Right atrium auricular region (tissue), 2 donors: ENCODE measurements around the gene EPSTI1. TPM values are rescaled to one million over a fixed set of nuclear protein-coding genes. Genes with fewer than 3 reads are reported as not detected.

Experiments
- DNase-seq: peaks from one replicate; pipeline ENCODE4 v3.0.0-alpha.2; 2019; ENCODE audit warnings: low spot score
- H3K27ac ChIP-seq, 2 donors: fragments of 200-600 bp; sonication (generic); 1 replicate in 1 of 2; 2 replicates in 1 of 2; pipeline ENCODE4 v1.5.1; 2016 to 2019
- H3K27me3 ChIP-seq, 2 donors: fragments of 200-600 bp; sonication (generic); one replicate each; pipeline versions ENCODE4 v1.5.1 to v1.6.0; 2017 to 2019
- H3K36me3 ChIP-seq: fragments of 200-600 bp; sonication (generic); one replicate; pipeline ENCODE4 v1.5.1; 2016
- H3K4me1 ChIP-seq, 2 donors: fragments of 200-600 bp; sonication (generic); one replicate each; pipeline versions ENCODE4 v1.5.1 to v1.6.0; 2017 to 2019
- H3K4me3 ChIP-seq, 2 donors: fragments of 200-600 bp; sonication (generic); 1 replicate in 1 of 2; 2 replicates in 1 of 2; pipeline ENCODE4 v1.5.1; 2017 to 2019; ENCODE audit warnings: mild to moderate bottlenecking in 1 of 2, moderate library complexity in 1 of 2
- H3K9me3 ChIP-seq, 2 donors: fragments of 200-600 bp; sonication (generic); one replicate each; pipeline ENCODE4 v1.5.1; 2019
- total RNA-seq, 2 donors: library from RNA; depleted of rRNA; stranded (reverse); fragments of >200 nt; gene quantifications; one replicate each; pipeline ENCODE4 v1.1.0, GENCODE V29; 2016
- TF ChIP-seq, protein P1 (sequence below), 2 donors: fragments of 200-600 bp; sonication (generic); IDR thresholded peaks; one replicate each; pipeline ENCODE4 v1.5.1; 2019; ENCODE audit warnings: antibody characterized with exemption in 2 of 2

The EPSTI1 gene
- total RNA-seq, 2 donors from 2014 or later, result 3.1 to 3.9 TPM

DNA sequence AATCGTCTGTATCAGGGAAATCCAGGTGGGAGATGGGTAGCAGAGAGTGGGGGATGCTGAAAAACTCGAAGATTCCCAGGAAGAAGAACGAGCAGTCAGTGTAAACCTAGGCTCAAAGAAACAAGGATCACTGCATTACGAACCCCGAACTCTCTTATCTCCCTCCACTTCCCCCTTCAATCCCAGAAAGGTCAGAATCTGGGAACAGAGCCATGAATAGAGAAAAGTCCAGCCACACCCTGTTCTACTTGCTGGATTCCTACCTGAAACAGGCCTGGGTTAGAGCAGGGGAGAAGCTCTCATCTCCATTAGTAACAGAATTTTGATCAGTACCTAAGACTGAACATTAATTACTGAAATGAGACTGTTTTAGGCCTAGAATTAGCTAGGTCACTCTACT lies 24.4 kb downstream of the EPSTI1 start:
- Histone ChIP-seq H3K4me3 (no peak overlapping the region), H3K27ac (no peak overlapping the region), H3K9me3 (no peaks in the 10 kb centered on the region), H3K27me3 (no peaks in the 10 kb centered on the region), H3K36me3 (no peaks in the 10 kb centered on the region), H3K4me1 (peaks cover 0 to 23% of the 10 kb centered on the region in 2 donors)
- TF ChIP-seq, protein P1, sequence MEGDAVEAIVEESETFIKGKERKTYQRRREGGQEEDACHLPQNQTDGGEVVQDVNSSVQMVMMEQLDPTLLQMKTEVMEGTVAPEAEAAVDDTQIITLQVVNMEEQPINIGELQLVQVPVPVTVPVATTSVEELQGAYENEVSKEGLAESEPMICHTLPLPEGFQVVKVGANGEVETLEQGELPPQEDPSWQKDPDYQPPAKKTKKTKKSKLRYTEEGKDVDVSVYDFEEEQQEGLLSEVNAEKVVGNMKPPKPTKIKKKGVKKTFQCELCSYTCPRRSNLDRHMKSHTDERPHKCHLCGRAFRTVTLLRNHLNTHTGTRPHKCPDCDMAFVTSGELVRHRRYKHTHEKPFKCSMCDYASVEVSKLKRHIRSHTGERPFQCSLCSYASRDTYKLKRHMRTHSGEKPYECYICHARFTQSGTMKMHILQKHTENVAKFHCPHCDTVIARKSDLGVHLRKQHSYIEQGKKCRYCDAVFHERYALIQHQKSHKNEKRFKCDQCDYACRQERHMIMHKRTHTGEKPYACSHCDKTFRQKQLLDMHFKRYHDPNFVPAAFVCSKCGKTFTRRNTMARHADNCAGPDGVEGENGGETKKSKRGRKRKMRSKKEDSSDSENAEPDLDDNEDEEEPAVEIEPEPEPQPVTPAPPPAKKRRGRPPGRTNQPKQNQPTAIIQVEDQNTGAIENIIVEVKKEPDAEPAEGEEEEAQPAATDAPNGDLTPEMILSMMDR (IDR thresholded peaks at IDR 0.05), result no peak
- no peak for DNase-seq

DNA sequence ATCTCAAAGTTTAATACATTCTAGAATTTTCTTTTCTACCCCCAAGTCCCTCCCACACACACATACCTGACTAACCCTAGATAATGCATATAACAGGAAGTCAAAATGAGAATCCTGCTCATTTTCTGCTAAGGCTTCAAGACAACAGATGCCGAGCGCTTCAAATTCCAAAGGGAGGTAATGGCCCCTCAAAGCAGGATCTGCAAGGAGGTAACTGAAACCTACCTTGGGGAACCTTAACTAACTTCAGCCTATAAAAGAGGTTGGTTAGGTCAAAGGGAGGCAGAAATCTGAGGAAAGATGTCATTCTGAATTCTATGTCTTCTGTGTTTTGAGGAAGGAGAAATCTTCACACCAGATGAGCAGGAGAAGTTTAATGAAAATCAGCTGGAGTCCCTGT lies 26.8 kb downstream of the EPSTI1 start:
- H3K9me3 ChIP-seq, result no peaks in the 10 kb centered on the region
- no peak overlapping the region for H3K27ac ChIP-seq
- H3K4me3 ChIP-seq, result no peak overlapping the region
- H3K27me3 ChIP-seq, result no peaks in the 10 kb centered on the region
- peaks cover 0 to 19% of the 10 kb centered on the region in 2 donors for H3K4me1 ChIP-seq
- no peak for DNase-seq
- TF ChIP-seq, protein P1 (IDR thresholded peaks at IDR 0.05), result no peak
- no peaks in the 10 kb centered on the region for H3K36me3 ChIP-seq

GRCh38 chr13:42964761-42965161 lies 27.3 kb downstream of the EPSTI1 start:
- TF ChIP-seq, protein P1 (IDR thresholded peaks at IDR 0.05), result no peak

GRCh38 chr13:42959615-42960014 lies 32.4 kb downstream of the EPSTI1 start:
- TF ChIP-seq, protein P1 (IDR thresholded peaks at IDR 0.05), result no peak
- Histone ChIP-seq H3K4me3 (no peak overlapping the region), H3K9me3 (no peaks in the 10 kb centered on the region), H3K27me3 (no peaks in the 10 kb centered on the region), H3K4me1 (no peaks in the 10 kb centered on the region), H3K36me3 (no peaks in the 10 kb centered on the region), H3K27ac (no peak overlapping the region)
- DNase-seq, result no peak

More at GRCh38 chr13:42964761-42965161, 27.3 kb downstream of the EPSTI1 start:
- H3K27me3 ChIP-seq, result no peaks in the 10 kb centered on the region
- DNase-seq, result no peak
- no peak overlapping the region for H3K4me3 ChIP-seq
- peaks cover 0 to 13% of the 10 kb centered on the region in 2 donors for H3K4me1 ChIP-seq
- H3K9me3 ChIP-seq, result no peaks in the 10 kb centered on the region
- H3K27ac ChIP-seq, result no peak overlapping the region
- H3K36me3 ChIP-seq, result no peaks in the 10 kb centered on the region

- H3K36me3 ChIP-seq, result peaks cover 7% of the 10 kb centered on the region
- DNase-seq, result no peak
- no peaks in the 10 kb centered on the region for H3K4me1 ChIP-seq
- H3K27ac ChIP-seq, result no peak overlapping the region
- H3K27me3 ChIP-seq, result no peaks in the 10 kb centered on the region
- TF ChIP-seq, protein P1 (IDR thresholded peaks at IDR 0.05), result no peak
- no peak overlapping the region for H3K4me3 ChIP-seq
- no peaks in the 10 kb centered on the region for H3K9me3 ChIP-seq
Measured at GRCh38 chr13:42957881-42958280, 34.2 kb downstream of the EPSTI1 start.

DNA sequence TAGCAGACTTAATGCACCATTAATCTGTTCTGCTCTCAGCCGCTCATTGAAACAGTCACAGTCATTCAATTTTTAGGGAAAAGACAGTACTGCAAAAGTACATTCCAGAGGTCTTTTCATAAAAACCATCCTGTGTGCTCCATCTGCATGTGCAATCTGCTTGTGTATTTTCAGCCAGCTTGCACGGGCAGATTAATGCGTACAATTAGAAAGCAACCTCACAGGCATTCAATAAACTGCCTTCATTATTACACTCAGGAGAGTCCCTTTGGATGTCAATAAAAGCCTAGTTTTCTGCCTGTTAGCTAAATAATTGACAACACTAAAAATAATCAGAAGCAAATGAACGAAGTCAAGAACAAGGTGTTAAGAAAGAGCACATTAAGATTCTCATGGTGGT lies 41.9 kb downstream of the EPSTI1 start:
- no peak for DNase-seq
- TF ChIP-seq, protein P1 (IDR thresholded peaks at IDR 0.05), result no peak
- H3K36me3 ChIP-seq, result peaks cover 11% of the 10 kb centered on the region
- H3K4me3 ChIP-seq, result no peak overlapping the region
- H3K27me3 ChIP-seq, result no peaks in the 10 kb centered on the region
- no peaks in the 10 kb centered on the region for H3K9me3 ChIP-seq
- H3K4me1 ChIP-seq, result no peaks in the 10 kb centered on the region
- H3K27ac ChIP-seq, result no peak overlapping the region
